Measurements from ENCODE around the gene TJAP1.

The TJAP1 gene

DNA sequence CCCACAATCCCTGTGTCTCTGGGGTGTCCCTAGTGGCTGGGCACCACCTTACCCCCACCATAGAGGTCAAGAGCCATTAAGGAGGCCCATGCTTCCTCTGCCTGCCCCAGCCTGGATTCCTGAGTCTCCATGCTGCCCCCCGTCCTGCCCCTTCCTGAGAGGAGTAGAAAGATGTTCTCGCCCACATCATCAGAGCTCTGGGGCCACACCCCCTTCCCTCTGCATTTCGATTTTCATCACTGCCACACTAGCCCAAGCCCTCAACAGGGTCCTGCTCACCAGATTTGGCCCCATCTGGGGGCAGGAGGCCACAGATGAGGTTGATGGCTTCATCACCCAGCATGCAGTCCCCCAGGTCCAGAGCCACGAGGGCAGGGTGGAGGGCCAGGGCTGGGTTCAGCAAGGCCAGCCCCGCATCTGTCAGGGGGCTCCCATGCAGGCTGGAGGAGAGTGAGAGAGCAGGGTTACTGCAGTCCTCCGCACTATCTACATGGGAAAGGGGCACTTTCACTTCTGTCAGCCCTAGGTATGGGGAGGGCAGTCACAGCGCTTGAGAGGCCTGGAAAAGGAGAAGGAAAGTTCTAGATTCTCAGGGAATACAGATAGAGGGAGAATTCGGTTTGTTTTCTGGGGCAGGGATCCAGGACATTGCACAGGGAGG is 31.2 kb downstream of the TJAP1 start:
- no peak for TF ChIP-seq ZFX (IDR thresholded peaks at IDR 0.05)
- TF ChIP-seq, protein P1, sequence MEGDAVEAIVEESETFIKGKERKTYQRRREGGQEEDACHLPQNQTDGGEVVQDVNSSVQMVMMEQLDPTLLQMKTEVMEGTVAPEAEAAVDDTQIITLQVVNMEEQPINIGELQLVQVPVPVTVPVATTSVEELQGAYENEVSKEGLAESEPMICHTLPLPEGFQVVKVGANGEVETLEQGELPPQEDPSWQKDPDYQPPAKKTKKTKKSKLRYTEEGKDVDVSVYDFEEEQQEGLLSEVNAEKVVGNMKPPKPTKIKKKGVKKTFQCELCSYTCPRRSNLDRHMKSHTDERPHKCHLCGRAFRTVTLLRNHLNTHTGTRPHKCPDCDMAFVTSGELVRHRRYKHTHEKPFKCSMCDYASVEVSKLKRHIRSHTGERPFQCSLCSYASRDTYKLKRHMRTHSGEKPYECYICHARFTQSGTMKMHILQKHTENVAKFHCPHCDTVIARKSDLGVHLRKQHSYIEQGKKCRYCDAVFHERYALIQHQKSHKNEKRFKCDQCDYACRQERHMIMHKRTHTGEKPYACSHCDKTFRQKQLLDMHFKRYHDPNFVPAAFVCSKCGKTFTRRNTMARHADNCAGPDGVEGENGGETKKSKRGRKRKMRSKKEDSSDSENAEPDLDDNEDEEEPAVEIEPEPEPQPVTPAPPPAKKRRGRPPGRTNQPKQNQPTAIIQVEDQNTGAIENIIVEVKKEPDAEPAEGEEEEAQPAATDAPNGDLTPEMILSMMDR (conservative IDR thresholded peaks at IDR 0.05): no peak
- no peak overlapping the region for H3K27ac ChIP-seq

DNA sequence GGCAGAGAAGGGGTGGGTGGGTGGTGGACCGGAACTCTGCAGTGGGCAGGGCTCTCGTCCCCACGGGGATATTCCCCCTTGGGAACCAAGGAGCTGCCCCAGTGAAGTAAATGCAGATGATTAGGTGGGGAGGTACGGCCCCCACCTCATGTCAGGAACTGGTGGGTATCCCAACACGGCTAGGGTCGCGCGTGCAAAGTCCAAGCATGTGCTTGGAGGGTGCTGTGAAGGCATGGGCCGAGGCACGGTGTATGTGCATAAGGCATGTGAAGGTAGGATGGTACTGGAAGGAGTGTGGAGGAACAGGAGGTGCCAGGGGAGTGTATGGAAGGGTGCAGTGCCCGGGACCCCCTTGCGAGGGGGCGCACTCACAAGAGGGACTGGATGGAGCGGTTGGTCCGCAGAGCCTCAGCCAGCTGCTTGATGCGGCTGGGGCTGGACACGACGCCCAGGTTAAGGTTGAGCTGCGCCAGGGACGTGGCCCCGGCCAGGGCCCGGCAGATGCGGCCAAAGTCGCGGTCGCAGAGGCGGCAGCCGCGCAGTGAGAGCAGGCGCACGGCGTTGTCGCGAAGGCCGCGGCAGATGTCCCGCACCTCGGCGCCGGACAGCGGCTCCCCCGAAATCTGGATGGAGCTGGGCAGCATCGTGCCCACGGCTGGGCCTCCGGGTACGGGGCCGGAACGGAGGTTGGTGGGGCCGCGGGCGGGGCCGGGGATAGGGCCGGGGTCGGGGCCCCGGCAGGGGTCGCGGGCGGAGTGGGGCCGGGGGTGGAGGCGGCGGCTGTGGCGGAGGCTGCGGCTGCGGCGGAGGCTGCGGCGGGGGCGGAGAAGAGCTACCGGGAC is 32.0 kb downstream of the TJAP1 start:
- TF ChIP-seq, protein P1 (conservative IDR thresholded peaks at IDR 0.05): no peak
- peak; percentile 38; the same call in 1 of the 2 replicates for TF ChIP-seq ZFX (IDR thresholded peaks at IDR 0.05)
- H3K27ac ChIP-seq: peak overlapping the region; percentile 43

DNA sequence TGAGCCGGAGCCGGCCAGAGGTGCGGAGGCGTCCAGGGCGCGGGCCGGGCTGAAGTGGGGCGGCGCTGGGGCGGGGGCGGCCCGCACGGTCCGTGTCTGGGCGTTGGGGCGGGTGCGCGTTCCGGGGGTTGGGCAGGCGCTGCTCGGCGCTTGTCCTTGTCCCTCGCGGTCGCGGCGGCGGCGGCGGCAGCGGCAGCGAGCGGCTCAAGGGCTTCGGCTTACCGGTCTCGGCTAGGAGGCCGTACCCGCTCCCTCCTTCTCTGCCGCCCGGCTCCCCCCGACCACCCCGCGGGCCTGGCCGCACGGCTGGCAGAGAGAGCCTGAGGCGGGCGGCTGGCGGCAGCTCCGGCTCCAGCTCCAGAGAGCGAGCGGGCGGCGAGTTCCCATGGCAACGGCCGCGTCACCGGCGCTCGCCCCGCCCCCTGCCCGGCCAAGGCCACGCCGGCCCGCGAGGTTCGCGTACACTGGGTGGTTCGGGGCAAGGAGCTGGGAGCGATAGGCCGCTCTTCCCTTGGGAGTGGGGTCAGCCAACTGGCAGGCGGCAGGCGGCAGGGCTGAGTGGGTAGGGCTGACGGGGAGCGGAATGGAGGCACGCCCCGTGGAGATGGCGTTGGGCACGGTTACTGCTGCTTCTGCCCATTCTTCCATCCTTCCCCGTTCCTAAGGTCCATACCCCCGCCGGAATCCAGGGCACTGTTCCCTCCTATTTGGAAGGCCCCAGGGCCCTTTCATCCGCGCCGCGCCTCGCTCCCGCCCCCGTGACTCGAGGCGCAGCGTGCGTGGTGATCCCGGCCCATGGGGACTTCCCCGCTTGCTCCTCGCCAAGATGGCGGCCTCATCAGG is 32.8 kb downstream of the TJAP1 start, which contains the start of gene LRRC73:
Gene LRRC73 (minus strand): TSS at position 363 of the 843 bp plus-strand sequence. CDS start 561 bp downstream, outside the sequence.
- peak within 1 kb of the TSS; percentile 43 for H3K27ac ChIP-seq
- TF ChIP-seq, protein P1 (conservative IDR thresholded peaks at IDR 0.05): no peak
- TF ChIP-seq ZFX (IDR thresholded peaks at IDR 0.05): no peak

DNA sequence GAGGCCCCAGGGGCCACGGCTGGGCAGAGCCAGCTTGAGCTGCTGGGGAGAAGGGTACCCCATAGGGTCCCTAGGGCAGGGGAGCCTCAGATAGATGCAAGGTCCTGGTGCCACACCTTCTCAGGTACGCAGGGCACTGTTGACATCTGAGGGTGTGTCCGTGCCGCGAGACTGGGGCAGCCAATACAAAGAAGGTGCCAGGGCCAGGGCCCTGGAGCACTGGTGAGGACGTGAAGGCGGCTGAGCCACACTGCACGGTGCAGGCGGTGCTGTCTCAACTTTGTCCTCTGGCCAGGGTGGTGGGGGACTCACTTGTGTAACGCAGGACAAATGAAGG is 33.4 kb downstream of the TJAP1 start:
- TF ChIP-seq, protein P1 (conservative IDR thresholded peaks at IDR 0.05): no peak
- TF ChIP-seq ZFX (IDR thresholded peaks at IDR 0.05): no peak
- H3K27ac ChIP-seq: peak overlapping the region; percentile 43; the same call in 1 of the 2 replicates

DNA sequence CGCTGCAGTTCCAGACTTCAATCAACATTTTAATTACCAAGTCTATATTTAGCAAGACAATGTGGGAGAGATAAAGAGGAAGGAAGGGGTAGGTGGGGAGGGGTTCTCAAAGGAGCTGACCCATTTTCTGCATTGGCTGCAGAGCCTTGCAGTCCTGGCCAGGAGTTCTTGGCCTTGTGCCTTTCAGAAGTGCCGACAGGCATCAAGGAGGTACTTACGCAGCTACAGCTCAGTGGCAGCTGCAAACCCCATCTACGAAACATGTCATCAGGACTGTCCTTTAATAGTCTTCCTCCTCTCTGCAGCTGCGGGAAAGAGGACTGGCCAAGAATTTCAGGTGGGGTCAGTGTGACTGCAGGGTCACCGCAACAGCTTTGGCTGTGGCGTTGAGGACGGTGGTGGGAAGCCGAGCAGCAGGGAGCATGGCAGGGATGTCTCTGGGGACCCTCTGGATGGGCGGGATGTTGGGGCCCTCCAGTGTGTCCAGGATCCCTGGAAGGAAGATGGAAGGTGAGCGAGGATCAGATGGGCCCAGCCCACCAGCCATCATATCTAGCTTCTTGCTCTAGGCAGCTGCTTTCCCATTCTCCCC is 34.5 kb downstream of the TJAP1 start:
- no peak for TF ChIP-seq ZFX (IDR thresholded peaks at IDR 0.05)
- TF ChIP-seq, protein P1 (conservative IDR thresholded peaks at IDR 0.05): no peak
- no peak overlapping the region for H3K27ac ChIP-seq

DNA sequence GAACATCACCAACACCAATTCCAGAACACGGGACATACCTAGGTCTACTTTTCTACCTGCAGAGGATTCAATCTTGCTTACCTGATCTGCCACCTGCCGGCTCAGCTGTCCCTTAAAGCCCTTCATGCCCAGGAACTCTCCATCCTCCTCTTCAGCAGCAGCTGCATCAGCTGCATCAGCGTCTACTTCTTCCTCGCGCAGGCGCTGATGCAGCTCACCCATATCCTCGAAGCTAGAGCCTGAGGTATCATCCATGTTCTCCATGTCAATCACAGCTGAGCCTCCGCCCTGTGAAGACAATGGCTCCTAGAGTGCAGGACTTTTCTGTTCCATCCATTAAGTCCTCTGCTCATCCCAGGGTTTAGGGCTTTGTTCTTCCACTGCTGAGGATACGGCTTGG is 38.4 kb downstream of the TJAP1 start:
- TF ChIP-seq, protein P1 (conservative IDR thresholded peaks at IDR 0.05): no peak
- no peak for TF ChIP-seq ZFX (IDR thresholded peaks at IDR 0.05)
- H3K27ac ChIP-seq: peak overlapping the region; percentile 84

Measured in C4-2B (cell line).